Loucy (cell line): Measurements from ENCODE around the gene PRH1.

Experiments used
- CTCF ChIP-seq: fragments of 200-600 bp; sonication (generic); conservative IDR thresholded peaks from 2 replicates; pipeline ENCODE4 v1.5.1; 2014; ENCODE audit warnings: mild to moderate bottlenecking, antibody characterized with exemption, low read length
- EZH2phosphoT487 ChIP-seq: fragments of 200-600 bp; IDR thresholded peaks from 2 replicates; pipeline ENCODE4 v1.6.1; 2018; ENCODE audit warnings: antibody characterized with exemption, mild to moderate bottlenecking, moderate library complexity, borderline replicate concordance

DNA sequence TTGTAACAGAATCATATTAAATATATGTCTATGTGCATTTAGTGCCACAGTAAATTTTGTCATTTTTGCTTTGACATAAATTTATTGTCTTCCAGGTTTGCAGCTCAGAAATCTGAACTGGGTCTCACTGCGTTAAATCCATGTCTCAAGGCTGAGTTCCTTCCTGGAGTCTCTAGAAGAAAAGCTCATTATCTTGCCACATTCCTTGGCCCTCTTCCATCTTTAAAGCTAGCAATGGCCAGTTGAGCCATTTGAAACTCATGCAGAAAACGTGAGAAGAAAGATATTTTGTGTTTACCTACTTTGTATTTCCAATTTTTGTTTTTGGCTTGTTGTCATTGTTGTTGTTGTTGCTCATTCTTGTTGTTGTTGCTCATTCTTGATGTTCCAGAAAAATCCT lies 10.7 kb downstream of the PRH1 start:
- no peak for TF ChIP-seq CTCF
- no peak for TF ChIP-seq EZH2phosphoT487
